Naive thymus-derived CD4-positive, alpha-beta T cell (primary cell): ENCODE results near the gene GTPBP6. TPM values are rescaled to one million over a fixed set of nuclear protein-coding genes. Genes with fewer than 3 reads are reported as not detected.
"Not testable (repeated sequence)": the region's sequence is repeated elsewhere in the genome, so short reads cannot be mapped to it uniquely, and the experiment has no call there.

Experiments used
- ATAC-seq: fragments of 150-1000 bp; cut with Tn5 transposase; 2 replicates; pipeline ENCODE4 v1.10.0; 2021; ENCODE audit warnings: mild to moderate bottlenecking, moderate library complexity
- CTCF ChIA-PET: fragments of 350-600 bp; sonication (Branson Sonifier 250); formaldehyde crosslinking; loops from one replicate; lab custom pipeline; 2021; ENCODE audit warnings: antibody characterized with exemption; lab: Charles Lee
- POLR2A ChIA-PET: fragments of 350-600 bp; sonication (Branson Sonifier 250); formaldehyde crosslinking; loops from one replicate; lab custom pipeline; 2021; ENCODE audit warnings: antibody characterized with exemption, inconsistent platforms; lab: Charles Lee
- DNase-seq, 9 donors: peaks; one replicate each; pipeline versions ENCODE4 v3.0.0 to v3.0.0-alpha.2; 2020 to 2022; ENCODE audit warnings: mixed read lengths in 1 of 9
- H3K27ac ChIP-seq: one replicate; pipeline ENCODE4 v1.7.0; 2013; ENCODE audit warnings: mild to moderate bottlenecking, low read depth, low read length, moderate library complexity
- H3K27me3 ChIP-seq, 2 donors: one replicate each; pipeline ENCODE4 v1.7.0; 2013; ENCODE audit warnings: low read length in 2 of 2, mild to moderate bottlenecking in 2 of 2, moderate library complexity in 2 of 2; ENCODE audit not compliant: control insufficient read depth in 2 of 2, insufficient read depth in 2 of 2
- H3K36me3 ChIP-seq, 3 experiments: 1 replicate in 2 of 3; 2 replicates in 1 of 3; pipeline ENCODE4 v1.7.0; 2013; ENCODE audit warnings: low read length in 3 of 3, mild to moderate bottlenecking in 3 of 3, moderate library complexity in 1 of 3; ENCODE audit not compliant: insufficient read depth in 3 of 3, control insufficient read depth in 2 of 3
- H3K4me1 ChIP-seq, 2 donors: one replicate each; pipeline ENCODE4 v1.7.0; 2013; ENCODE audit warnings: low read length in 2 of 2, mild to moderate bottlenecking in 2 of 2, moderate library complexity in 1 of 2; ENCODE audit not compliant: control insufficient read depth in 2 of 2, insufficient read depth in 2 of 2
- H3K4me3 ChIP-seq: 2 replicates; pipeline ENCODE4 v1.7.0; 2013; ENCODE audit warnings: mild to moderate bottlenecking, low read length
- H3K9me3 ChIP-seq, 3 experiments: 1 replicate in 2 of 3; 2 replicates in 1 of 3; pipeline ENCODE4 v1.7.0; 2013; ENCODE audit warnings: low read length in 3 of 3; ENCODE audit not compliant: control insufficient read depth in 2 of 3
- H3K27ac Mint-ChIP-seq, 9 donors: one replicate each; pipeline ENCODE4 v1.8.0; 2020 to 2022; ENCODE audit warnings: mixed read lengths in 9 of 9, mild to moderate bottlenecking in 8 of 9, moderate library complexity in 5 of 9, inconsistent platforms in 2 of 9
- H3K27me3 Mint-ChIP-seq, 5 donors: one replicate each; pipeline ENCODE4 v1.8.0; 2021 to 2022; ENCODE audit warnings: mixed read lengths in 5 of 5, mild to moderate bottlenecking in 1 of 5
- H3K36me3 Mint-ChIP-seq, 5 donors: one replicate each; pipeline ENCODE4 v1.8.0; 2020 to 2022; ENCODE audit warnings: mixed read lengths in 5 of 5, mild to moderate bottlenecking in 3 of 5, inconsistent platforms in 1 of 5
- H3K4me1 Mint-ChIP-seq, 7 donors: one replicate each; pipeline ENCODE4 v1.8.0; 2020 to 2022; ENCODE audit warnings: mixed read lengths in 7 of 7, mild to moderate bottlenecking in 3 of 7, inconsistent platforms in 1 of 7
- H3K4me3 Mint-ChIP-seq, 10 donors: one replicate each; pipeline ENCODE4 v1.8.0; 2020 to 2022; ENCODE audit warnings: mild to moderate bottlenecking in 10 of 10, mixed read lengths in 10 of 10, moderate library complexity in 6 of 10, inconsistent platforms in 2 of 10
- H3K9me3 Mint-ChIP-seq, 11 donors: one replicate each; pipeline ENCODE4 v1.8.0; 2020 to 2022; ENCODE audit warnings: mixed read lengths in 11 of 11, mild to moderate bottlenecking in 4 of 11, inconsistent platforms in 1 of 11, moderate library complexity in 1 of 11
- intact Hi-C, 2 donors: fragments of 100-400 bp; cut with micrococcal nuclease; formaldehyde crosslinking; loops; one replicate each; pipeline ENCODE4 v1.15.1; 2023
- polyA plus RNA-seq, 2 donors: library from polyadenylated mRNA; unstranded; fragments of 300-500 nt; fragmentation: Illumina TruSeq; gene quantifications; one replicate each; pipeline ENCODE4 v1.2.3, GENCODE V29; 2021
- total RNA-seq, 6 experiments: library from RNA in 5 of 6; stranded (reverse) in 5 of 6; gene quantifications; 1 replicate in 5 of 6; 2 replicates in 1 of 6; pipeline ENCODE4 v1.2.3 and lab custom pipeline; 2021 to 2026

GTPBP6 gene
- total and polyA plus RNA-seq, 7 experiments from 2014 or later: 38.9 to 95.2 (median 73.9) TPM

GRCh38 chrX:352181-352580, 33.6 kb upstream of the GTPBP6 start:
- ChIA-PET CTCF (no interaction called here), POLR2A (no interaction called here)
- Mint-ChIP-seq H3K9me3 (peaks cover 0 to 3% (median 1%) of the 10 kb centered on the region in 11 donors), H3K36me3 (peaks cover 3 to 38% (median 7%) of the 10 kb centered on the region in 5 donors), H3K27me3 (no peaks in the 10 kb centered on the region), H3K4me1 (peaks cover 8 to 30% (median 23%) of the 10 kb centered on the region in 7 donors), H3K27ac (no peak overlapping the region), H3K4me3 (peak overlapping the region in 1 of 10 donors; percentile 41)
- Histone ChIP-seq H3K9me3 (no peaks in the 10 kb centered on the region), H3K4me1 (peaks cover 0 to 9% of the 10 kb centered on the region in 2 donors), H3K4me3 (no peak overlapping the region), H3K27me3 (no peaks in the 10 kb centered on the region), H3K27ac (no peak overlapping the region), H3K36me3 (peaks cover 0 to under 1% (median 0%) of the 10 kb centered on the region in 3 experiments)
- DNase-seq (no peak), ATAC-seq (no peak)
- intact Hi-C loops: no loop called here

GRCh38 chrX:351736-352135, 33.1 kb upstream of the GTPBP6 start:
- Histone ChIP-seq H3K27ac (no peak overlapping the region), H3K9me3 (no peaks in the 10 kb centered on the region), H3K36me3 (peaks cover 0 to 5% (median 0%) of the 10 kb centered on the region in 3 experiments), H3K4me1 (peaks cover 0 to 5% of the 10 kb centered on the region in 2 donors), H3K27me3 (no peaks in the 10 kb centered on the region), H3K4me3 (no peak overlapping the region)
- Mint-ChIP-seq H3K27me3 (no peaks in the 10 kb centered on the region), H3K27ac (no peak overlapping the region), H3K4me1 (peaks cover 4 to 26% (median 18%) of the 10 kb centered on the region in 7 donors), H3K9me3 (no peaks in the 10 kb centered on the region), H3K4me3 (no peak overlapping the region), H3K36me3 (peaks cover 0 to 37% (median 5%) of the 10 kb centered on the region in 5 donors)
- no peak for ATAC-seq
- ChIA-PET POLR2A (no interaction called here), CTCF (no interaction called here)
- intact Hi-C loops: no loop called here
- no peak for DNase-seq

- intact Hi-C loops, H3K27ac ChIP-seq, H3K4me3 Mint-ChIP-seq, H3K4me3 ChIP-seq, H3K4me1 ChIP-seq, POLR2A ChIA-PET, H3K27me3 ChIP-seq, ATAC-seq, H3K27ac Mint-ChIP-seq, DNase-seq, H3K27me3 Mint-ChIP-seq, H3K9me3 Mint-ChIP-seq, CTCF ChIA-PET, H3K9me3 ChIP-seq, H3K36me3 ChIP-seq: not testable (repeated sequence)
- Mint-ChIP-seq H3K36me3 (peaks cover 0 to 37% (median 5%) of the 10 kb centered on the region in 5 donors), H3K4me1 (peaks cover 0 to 21% (median 14%) of the 10 kb centered on the region in 7 donors)
Observed at GRCh38 chrX:351324-351641, 32.7 kb upstream of the GTPBP6 start.

GRCh38 chrX:350534-351323, 32.1 kb upstream of the GTPBP6 start:
- ATAC-seq: no peak
- Mint-ChIP-seq H3K27me3 (no peaks in the 10 kb centered on the region), H3K27ac (no peak overlapping the region), H3K36me3 (peaks cover 0 to 34% (median 4%) of the 10 kb centered on the region in 5 donors), H3K4me1 (peaks cover 0 to 18% (median 10%) of the 10 kb centered on the region in 7 donors), H3K4me3 (no peak overlapping the region), H3K9me3 (no peaks in the 10 kb centered on the region)
- Histone ChIP-seq H3K27ac (no peak overlapping the region), H3K4me1 (no peaks in the 10 kb centered on the region), H3K27me3 (no peaks in the 10 kb centered on the region), H3K9me3 (no peaks in the 10 kb centered on the region), H3K36me3 (peaks cover 0 to 6% (median 0%) of the 10 kb centered on the region in 3 experiments), H3K4me3 (no peak overlapping the region)
- POLR2A ChIA-PET: no interaction called here
- intact Hi-C loops: no loop called here
- no peak for DNase-seq
- CTCF ChIA-PET: no interaction called here

GRCh38 chrX:350148-350533, 31.5 kb upstream of the GTPBP6 start:
- H3K27ac ChIP-seq: no peak overlapping the region
- Mint-ChIP-seq H3K27ac (no peak overlapping the region), H3K4me1 (peaks cover 0 to 12% (median 7%) of the 10 kb centered on the region in 7 donors), H3K4me3 (no peak overlapping the region), H3K27me3 (no peaks in the 10 kb centered on the region), H3K36me3 (peaks cover 0 to 28% (median 4%) of the 10 kb centered on the region in 5 donors), H3K9me3 (no peaks in the 10 kb centered on the region)
- intact Hi-C loops: no loop called here
- ChIA-PET CTCF (no interaction called here), POLR2A (no interaction called here)
- no peaks in the 10 kb centered on the region for H3K9me3 ChIP-seq
- no peaks in the 10 kb centered on the region for H3K27me3 ChIP-seq
- no peaks in the 10 kb centered on the region for H3K4me1 ChIP-seq
- H3K4me3 ChIP-seq: no peak overlapping the region
- H3K36me3 ChIP-seq: peaks cover 0 to 8% (median 0%) of the 10 kb centered on the region in 3 experiments
- DNase-seq (no peak), ATAC-seq (no peak)

- no peaks in the 10 kb centered on the region for H3K9me3 ChIP-seq
- no peaks in the 10 kb centered on the region for H3K9me3 Mint-ChIP-seq
- no peak for ATAC-seq
- DNase-seq: no peak
- H3K4me1 Mint-ChIP-seq: peaks cover 0 to 7% (median 3%) of the 10 kb centered on the region in 7 donors
- H3K36me3 Mint-ChIP-seq: peaks cover 0 to 27% (median 4%) of the 10 kb centered on the region in 5 donors
- no peak overlapping the region for H3K4me3 Mint-ChIP-seq
- no peak overlapping the region for H3K4me3 ChIP-seq
- peaks cover 0 to 13% (median 0%) of the 10 kb centered on the region in 3 experiments for H3K36me3 ChIP-seq
- intact Hi-C loops: no loop called here
- no peaks in the 10 kb centered on the region for H3K4me1 ChIP-seq
- H3K27me3 ChIP-seq: no peaks in the 10 kb centered on the region
- ChIA-PET POLR2A (no interaction called here), CTCF (no interaction called here)
- H3K27ac ChIP-seq: no peak overlapping the region
- H3K27me3 Mint-ChIP-seq: no peaks in the 10 kb centered on the region
- no peak overlapping the region for H3K27ac Mint-ChIP-seq
Observed at GRCh38 chrX:349702-350101, 31.1 kb upstream of the GTPBP6 start.

- no peaks in the 10 kb centered on the region for H3K4me1 ChIP-seq
- peak overlapping the region in 1 of 9 donors; percentile 36 for H3K27ac Mint-ChIP-seq
- POLR2A ChIA-PET: no interaction called here
- H3K9me3 ChIP-seq: no peaks in the 10 kb centered on the region
- H3K36me3 ChIP-seq: peaks cover 0 to 18% (median 0%) of the 10 kb centered on the region in 3 experiments
- peaks cover 0 to 27% (median 4%) of the 10 kb centered on the region in 5 donors for H3K36me3 Mint-ChIP-seq
- no peaks in the 10 kb centered on the region for H3K27me3 ChIP-seq
- H3K4me3 Mint-ChIP-seq: no peak overlapping the region
- no peak for ATAC-seq
- no peaks in the 10 kb centered on the region for H3K27me3 Mint-ChIP-seq
- no peaks in the 10 kb centered on the region for H3K9me3 Mint-ChIP-seq
- no peak overlapping the region for H3K4me3 ChIP-seq
- intact Hi-C loops: no loop called here
- H3K27ac ChIP-seq: no peak overlapping the region
- CTCF ChIA-PET: no interaction called here
- peaks cover 0 to 6% (median 0%) of the 10 kb centered on the region in 7 donors for H3K4me1 Mint-ChIP-seq
- no peak for DNase-seq
Observed at GRCh38 chrX:349196-349595, 30.6 kb upstream of the GTPBP6 start.
